CD4-positive, alpha-beta T cell treated with Interleukin-17A for 1 hour (primary cell): ENCODE data around the gene CPEB1.
A peak's percentile ranks its signal among the peaks of the same experiment; 100 is the strongest.
"Not testable (repeated sequence)": the region's sequence is repeated elsewhere in the genome, so short reads cannot be mapped to it uniquely, and the experiment has no call there.

Experiments used
- DNase-seq: peaks from one replicate; pipeline ENCODE4 v3.0.0-alpha.2; 2020

Gene CPEB1

GRCh38 chr15:82540055-82540983 is 106.8 kb downstream of the CPEB1 start, which contains the start of gene RPS17:
Gene RPS17 (minus strand): TSS chr15:82540457. CDS start chr15:82540428, 29 bp downstream.
- peak; percentile 98 for DNase-seq

GRCh38 chr15:82539691-82540054 is 107.5 kb downstream of the CPEB1 start:
- peak; percentile 43 for DNase-seq

GRCh38 chr15:82538961-82539690 is 108.0 kb downstream of the CPEB1 start:
- DNase-seq = no peak

- DNase-seq = no peak
These were observed 109.7 kb downstream of the CPEB1 start for GRCh38 chr15:82537351-82537908.

- no peak for DNase-seq
These were observed 110.5 kb downstream of the CPEB1 start for GRCh38 chr15:82536409-82537350.

- no peak for DNase-seq
These were observed 111.4 kb downstream of the CPEB1 start for GRCh38 chr15:82535566-82536408.

- not testable (repeated sequence) for DNase-seq
These were observed 112.0 kb downstream of the CPEB1 start for GRCh38 chr15:82535151-82535550.

- DNase-seq = not testable (repeated sequence)
These were observed 112.7 kb downstream of the CPEB1 start for GRCh38 chr15:82534457-82534861.

GRCh38 chr15:82533801-82534200 is 113.4 kb downstream of the CPEB1 start:
- no peak for DNase-seq

GRCh38 chr15:82532991-82533481 is 114.1 kb downstream of the CPEB1 start:
- no peak for DNase-seq

- DNase-seq = no peak
These were observed 114.7 kb downstream of the CPEB1 start for GRCh38 chr15:82532383-82532990.

GRCh38 chr15:82531496-82532382 is 115.4 kb downstream of the CPEB1 start:
- DNase-seq = no peak

GRCh38 chr15:82530606-82531379 is 116.4 kb downstream of the CPEB1 start:
- DNase-seq = peak; percentile 80

- no peak for DNase-seq
These were observed 117.2 kb downstream of the CPEB1 start for GRCh38 chr15:82530006-82530405.

GRCh38 chr15:82513587-82513986 is 133.6 kb downstream of the CPEB1 start:
- not testable (repeated sequence) for DNase-seq

GRCh38 chr15:82507693-82508092 is 139.5 kb downstream of the CPEB1 start:
- DNase-seq = not testable (repeated sequence)

- DNase-seq = not testable (repeated sequence)
These were observed 140.1 kb downstream of the CPEB1 start for GRCh38 chr15:82507087-82507486.

GRCh38 chr15:82505842-82506241 is 141.3 kb downstream of the CPEB1 start:
- not testable (repeated sequence) for DNase-seq

GRCh38 chr15:82504074-82504473 is 143.1 kb downstream of the CPEB1 start:
- not testable (repeated sequence) for DNase-seq
